ENCODE results near the gene BBS12.

- TF ChIP-seq POLR2A (IDR thresholded peaks at IDR 0.05) (no peak), CTCF (IDR thresholded peaks at IDR 0.05) (no peak)
Measured at GRCh38 chr4:122715221-122715620, 17.3 kb upstream of the BBS12 start.

Data from adrenal gland (tissue), 5 donors.